Lower lobe of right lung (tissue), 2 donors: ENCODE results near the gene ZNF467. TPM values are rescaled to one million over a fixed set of nuclear protein-coding genes. Genes with fewer than 3 reads are reported as not detected.

Experiments used
- ATAC-seq, 2 donors: fragments of 200-7000 bp; cut with Tn5 transposase; one replicate each; pipeline ENCODE4 v1.9.1; 2020 to 2022; ENCODE audit warnings: mild to moderate bottlenecking in 2 of 2, moderate library complexity in 2 of 2
- DNase-seq: peaks from one replicate; pipeline ENCODE4 v3.0.0-alpha.2; 2020
- H3K27ac ChIP-seq: fragments of 200-600 bp; one replicate; pipeline ENCODE4 v1.8.0; 2022
- H3K27me3 ChIP-seq: fragments of 200-600 bp; one replicate; pipeline ENCODE4 v1.8.0; 2022; ENCODE audit warnings: low read depth
- H3K36me3 ChIP-seq: fragments of 200-600 bp; one replicate; pipeline ENCODE4 v1.8.0; 2022; ENCODE audit warnings: mild to moderate bottlenecking
- H3K4me1 ChIP-seq: fragments of 200-600 bp; one replicate; pipeline ENCODE4 v1.8.0; 2022
- H3K4me3 ChIP-seq: fragments of 200-600 bp; one replicate; pipeline ENCODE4 v1.8.0; 2022; ENCODE audit warnings: mild to moderate bottlenecking
- H3K9me3 ChIP-seq: fragments of 200-600 bp; one replicate; pipeline ENCODE4 v1.8.0; 2022
- intact Hi-C: fragments of 100-400 bp; cut with DNase I; formaldehyde crosslinking; loops from one replicate; pipeline ENCODE4 v1.11.0; 2022
- total RNA-seq: library from RNA; stranded (reverse); fragmentation: NEBNext Ultra II Directional; extraction: Animal tissue kit (Norgen Biotek cat#: 25700); gene quantifications from one replicate; pipeline ENCODE4 v1.2.1, GENCODE V29; 2021
- TF ChIP-seq, protein P1 (sequence below): fragments of 200-600 bp; IDR thresholded peaks from one replicate; pipeline ENCODE4 v1.8.0; 2022; ENCODE audit warnings: antibody characterized with exemption, mild to moderate bottlenecking
- donor health status: DM: no; HTN: yes; CAD: no; lungs with severe emphysema.

ZNF467 gene
- total RNA-seq, 1 donor from 2014 or later, result 23.0 TPM

DNA sequence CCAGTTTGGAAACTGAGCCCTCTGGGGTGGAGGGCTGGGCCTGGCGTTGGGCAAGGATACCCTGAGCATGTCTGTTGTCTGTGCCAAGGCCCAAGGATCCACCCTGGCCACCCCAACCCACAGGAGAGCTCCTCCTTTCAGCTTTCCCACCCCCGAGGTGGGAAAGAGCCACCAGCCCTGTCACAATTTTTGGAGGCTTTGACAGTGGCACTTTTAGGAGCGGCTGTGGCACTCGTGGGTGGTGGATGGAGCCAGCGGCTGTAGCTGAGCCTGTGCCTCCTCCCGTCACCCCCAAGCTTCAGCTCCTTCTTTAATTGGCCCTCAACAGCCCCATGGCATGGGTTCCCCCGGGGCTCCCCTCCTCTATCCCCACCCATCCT is 46.6 kb upstream of the ZNF467 start:
- Histone ChIP-seq H3K27ac (no peak overlapping the region), H3K9me3 (no peaks in the 10 kb centered on the region), H3K4me1 (no peaks in the 10 kb centered on the region), H3K4me3 (no peak overlapping the region), H3K36me3 (no peaks in the 10 kb centered on the region), H3K27me3 (no peaks in the 10 kb centered on the region)
- intact Hi-C loops, result no loop called here
- TF ChIP-seq, protein P1, sequence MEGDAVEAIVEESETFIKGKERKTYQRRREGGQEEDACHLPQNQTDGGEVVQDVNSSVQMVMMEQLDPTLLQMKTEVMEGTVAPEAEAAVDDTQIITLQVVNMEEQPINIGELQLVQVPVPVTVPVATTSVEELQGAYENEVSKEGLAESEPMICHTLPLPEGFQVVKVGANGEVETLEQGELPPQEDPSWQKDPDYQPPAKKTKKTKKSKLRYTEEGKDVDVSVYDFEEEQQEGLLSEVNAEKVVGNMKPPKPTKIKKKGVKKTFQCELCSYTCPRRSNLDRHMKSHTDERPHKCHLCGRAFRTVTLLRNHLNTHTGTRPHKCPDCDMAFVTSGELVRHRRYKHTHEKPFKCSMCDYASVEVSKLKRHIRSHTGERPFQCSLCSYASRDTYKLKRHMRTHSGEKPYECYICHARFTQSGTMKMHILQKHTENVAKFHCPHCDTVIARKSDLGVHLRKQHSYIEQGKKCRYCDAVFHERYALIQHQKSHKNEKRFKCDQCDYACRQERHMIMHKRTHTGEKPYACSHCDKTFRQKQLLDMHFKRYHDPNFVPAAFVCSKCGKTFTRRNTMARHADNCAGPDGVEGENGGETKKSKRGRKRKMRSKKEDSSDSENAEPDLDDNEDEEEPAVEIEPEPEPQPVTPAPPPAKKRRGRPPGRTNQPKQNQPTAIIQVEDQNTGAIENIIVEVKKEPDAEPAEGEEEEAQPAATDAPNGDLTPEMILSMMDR, result no peak
- ATAC-seq (no peak), DNase-seq (peak; percentile 9)

DNA sequence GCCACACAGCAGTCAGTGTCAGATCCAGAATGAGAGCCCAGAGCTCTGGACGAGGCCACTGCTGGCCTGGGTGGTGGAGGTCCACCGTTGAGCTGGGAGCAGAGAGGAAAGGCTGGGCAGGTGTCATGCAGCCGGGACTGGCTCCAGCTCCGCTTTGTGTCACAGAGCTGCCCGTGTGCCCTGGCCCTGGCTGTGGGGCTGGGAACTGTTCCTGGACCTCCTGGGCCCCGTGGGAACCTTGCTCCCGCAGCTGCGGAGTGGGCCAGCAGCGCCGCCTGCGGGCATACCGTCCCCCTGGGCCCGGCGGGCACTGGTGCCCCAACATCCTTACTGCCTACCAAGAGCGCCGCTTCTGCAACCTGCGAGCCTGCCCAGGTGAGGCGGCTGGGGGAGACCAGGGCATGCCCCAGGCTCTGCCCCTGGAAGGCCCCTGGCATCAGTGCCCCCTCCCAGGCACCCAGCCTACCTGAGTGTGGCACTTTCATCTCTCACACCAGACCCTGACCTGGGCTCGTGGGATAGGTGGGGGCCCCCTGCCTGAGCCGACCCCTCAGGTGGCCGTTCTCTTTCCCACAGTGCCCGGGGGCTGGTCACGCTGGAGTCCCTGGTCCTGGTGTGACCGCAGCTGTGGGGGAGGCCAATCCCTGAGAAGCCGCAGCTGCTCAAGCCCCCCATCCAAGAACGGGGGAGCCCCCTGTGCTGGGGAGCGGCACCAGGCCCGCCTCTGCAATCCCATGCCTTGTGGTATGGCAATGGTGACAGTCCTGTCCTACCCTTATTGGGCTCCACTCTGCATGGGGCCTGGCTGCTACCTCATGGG is 46.0 kb upstream of the ZNF467 start:
- no peaks in the 10 kb centered on the region for H3K27me3 ChIP-seq
- H3K36me3 ChIP-seq, result no peaks in the 10 kb centered on the region
- no peak overlapping the region for H3K27ac ChIP-seq
- no peak overlapping the region for H3K4me3 ChIP-seq
- ATAC-seq, result no peak
- peak; percentile 35 for DNase-seq
- H3K9me3 ChIP-seq, result no peaks in the 10 kb centered on the region
- TF ChIP-seq, protein P1, result no peak
- H3K4me1 ChIP-seq, result no peaks in the 10 kb centered on the region
- intact Hi-C loops, result no loop called here

DNA sequence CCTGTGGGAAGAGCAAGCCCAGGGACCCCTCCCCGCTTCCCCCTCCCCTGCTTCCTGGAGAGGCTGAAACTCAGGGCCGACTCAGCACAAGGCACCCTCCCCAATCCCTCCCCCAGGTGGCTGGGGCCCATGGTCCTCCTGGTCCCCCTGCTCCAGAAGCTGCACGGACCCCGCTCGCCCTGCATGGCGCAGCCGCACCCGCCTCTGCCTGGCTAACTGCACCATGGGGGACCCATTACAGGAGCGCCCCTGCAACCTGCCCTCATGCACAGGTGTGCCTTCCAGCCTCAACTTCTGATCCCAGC is 45.1 kb upstream of the ZNF467 start:
- H3K27me3 ChIP-seq, result no peaks in the 10 kb centered on the region
- no peak overlapping the region for H3K27ac ChIP-seq
- H3K4me1 ChIP-seq, result no peaks in the 10 kb centered on the region
- intact Hi-C loops, result no loop called here
- DNase-seq (peak; percentile 31), ATAC-seq (no peak)
- TF ChIP-seq, protein P1, result no peak
- no peaks in the 10 kb centered on the region for H3K36me3 ChIP-seq
- no peaks in the 10 kb centered on the region for H3K9me3 ChIP-seq
- H3K4me3 ChIP-seq, result no peak overlapping the region

DNA sequence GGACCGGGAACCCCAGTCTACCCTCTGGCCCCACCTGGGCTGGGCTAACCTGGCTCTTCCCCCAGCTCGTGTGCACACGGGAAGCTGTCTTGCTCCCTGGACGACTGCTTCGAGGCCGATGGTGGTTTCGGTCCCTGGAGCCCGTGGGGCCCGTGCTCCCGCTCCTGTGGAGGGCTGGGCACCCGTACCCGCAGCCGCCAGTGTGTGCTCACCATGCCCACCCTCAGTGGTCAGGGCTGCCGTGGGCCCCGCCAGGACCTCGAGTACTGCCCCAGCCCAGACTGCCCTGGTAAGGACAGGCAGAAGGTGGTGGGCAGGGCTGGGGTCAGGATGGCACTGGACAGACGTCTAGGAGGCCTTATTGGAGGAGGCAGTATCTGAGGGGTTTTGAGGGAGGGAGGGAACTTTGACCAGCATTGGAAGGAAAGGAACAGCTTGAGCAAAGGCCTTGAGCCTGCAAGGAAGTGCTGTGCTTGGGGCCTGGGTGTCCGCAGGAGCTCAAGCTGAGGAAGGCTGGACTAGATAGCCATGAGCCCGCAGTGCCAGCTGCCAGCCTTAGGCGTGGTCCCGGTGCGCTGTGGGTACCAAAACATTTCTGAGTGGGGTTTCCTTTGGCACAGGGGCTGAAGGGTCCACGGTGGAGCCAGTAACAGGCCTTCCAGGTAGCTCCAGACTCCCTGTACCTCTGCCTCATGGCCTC is 44.6 kb upstream of the ZNF467 start:
- Histone ChIP-seq H3K36me3 (no peaks in the 10 kb centered on the region), H3K4me3 (no peak overlapping the region), H3K27ac (no peak overlapping the region), H3K9me3 (no peaks in the 10 kb centered on the region), H3K27me3 (no peaks in the 10 kb centered on the region), H3K4me1 (no peaks in the 10 kb centered on the region)
- ATAC-seq, result no peak
- TF ChIP-seq, protein P1, result no peak
- intact Hi-C loops, result no loop called here
- peak; percentile 42 for DNase-seq

DNA sequence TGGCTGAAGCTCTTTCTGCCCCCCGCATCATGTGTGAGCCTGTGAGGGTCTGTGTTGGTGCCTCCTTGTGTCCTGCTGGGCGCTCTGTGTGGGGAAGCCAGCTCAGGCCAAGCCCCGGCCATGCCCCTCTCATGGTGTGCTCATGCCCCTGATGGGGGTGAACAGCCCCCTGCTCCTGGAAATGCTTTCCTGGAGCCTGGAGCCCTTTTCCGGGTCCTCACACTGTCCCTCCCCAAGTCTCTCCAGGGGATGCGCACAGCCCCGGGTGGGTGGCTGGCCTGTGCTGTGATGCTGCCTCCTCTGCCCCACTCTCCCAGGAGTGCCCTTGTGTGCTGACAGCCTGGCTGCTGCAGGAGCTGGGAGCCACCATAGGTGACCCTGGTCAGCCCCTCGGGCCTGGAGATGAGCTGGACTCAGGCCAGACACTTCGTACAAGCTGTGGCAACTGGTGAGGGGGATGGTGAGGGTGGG is 43.9 kb upstream of the ZNF467 start:
- Histone ChIP-seq H3K9me3 (no peaks in the 10 kb centered on the region), H3K36me3 (no peaks in the 10 kb centered on the region), H3K27ac (no peak overlapping the region), H3K4me3 (no peak overlapping the region), H3K27me3 (no peaks in the 10 kb centered on the region), H3K4me1 (no peaks in the 10 kb centered on the region)
- DNase-seq, result peak; percentile 32
- no peak for ATAC-seq
- TF ChIP-seq, protein P1, result no peak
- intact Hi-C loops, result no loop called here
